OCI-LY1 (cell line): ENCODE data around the gene CPA5.

Experiments used
- H2AFZ ChIP-seq: fragments of 200-600 bp; sonication (generic), shearing (Covaris generic); 2 replicates; pipeline ENCODE4 v1.6.0; 2014; ENCODE audit warnings: antibody characterized with exemption, mild to moderate bottlenecking, low read length
- H3F3A ChIP-seq: fragments of 200-600 bp; sonication (generic), shearing (Covaris generic); 2 replicates; pipeline ENCODE4 v1.6.0; 2014; ENCODE audit warnings: mild to moderate bottlenecking, antibody characterized with exemption, low read length, moderate library complexity; ENCODE audit not compliant: insufficient read depth
- H3K27ac ChIP-seq: fragments of 200-600 bp; sonication (generic); 2 replicates; pipeline ENCODE4 v1.5.1; 2014; ENCODE audit warnings: low read length, mixed run types, mild to moderate bottlenecking, low read depth; ENCODE audit not compliant: poor library complexity, severe bottlenecking
- H3K27me3 ChIP-seq: fragments of 200-600 bp; sonication (generic); 2 replicates; pipeline ENCODE4 v1.6.0; 2014; ENCODE audit warnings: antibody characterized with exemption, mild to moderate bottlenecking, low read length, moderate library complexity; ENCODE audit not compliant: insufficient read depth
- H3K36me3 ChIP-seq: fragments of 200-600 bp; sonication (generic); 2 replicates; pipeline ENCODE4 v1.6.1; 2014; ENCODE audit warnings: mild to moderate bottlenecking, antibody characterized with exemption, low read length, moderate library complexity, mixed read lengths; ENCODE audit not compliant: insufficient read depth
- H3K4me1 ChIP-seq: fragments of 200-600 bp; sonication (generic); 2 replicates; pipeline ENCODE4 v1.5.1; 2014; ENCODE audit warnings: mild to moderate bottlenecking, low read length, moderate library complexity; ENCODE audit not compliant: insufficient read depth, severe bottlenecking
- H3K4me2 ChIP-seq: fragments of 200-600 bp; sonication (generic), shearing (Covaris generic); 2 replicates; pipeline ENCODE4 v1.6.1; 2014; ENCODE audit warnings: low read length
- H3K4me3 ChIP-seq: fragments of 200-600 bp; sonication (generic); 2 replicates; pipeline ENCODE4 v1.5.1; 2014; ENCODE audit warnings: low read length, low read depth, mild to moderate bottlenecking, mixed read lengths; ENCODE audit not compliant: poor library complexity, severe bottlenecking
- H3K79me2 ChIP-seq: fragments of 200-600 bp; shearing (Covaris generic); 2 replicates; pipeline ENCODE4 v1.6.1; 2016; ENCODE audit warnings: mixed run types, low read length, mixed read lengths; ENCODE audit not compliant: insufficient read depth
- H3K9ac ChIP-seq: fragments of 200-600 bp; sonication (generic), shearing (Covaris generic); 2 replicates; pipeline ENCODE4 v1.6.1; 2014; ENCODE audit warnings: mild to moderate bottlenecking, low read length, mixed read lengths
- H3K9me2 ChIP-seq: fragments of 200-600 bp; sonication (generic), shearing (Covaris generic); 2 replicates; pipeline ENCODE4 v1.6.1; 2014; ENCODE audit warnings: low read depth, mild to moderate bottlenecking, low read length, mixed read lengths
- H3K9me3 ChIP-seq: fragments of 200-600 bp; shearing (Covaris generic); 2 replicates; pipeline ENCODE4 v1.6.1; 2014; ENCODE audit warnings: low read length, mixed read lengths
- H4K20me1 ChIP-seq: fragments of 200-600 bp; sonication (generic), shearing (Covaris generic); 2 replicates; pipeline ENCODE4 v1.6.0; 2016; ENCODE audit warnings: mild to moderate bottlenecking, low read length; ENCODE audit not compliant: insufficient read depth
- CTCF ChIP-seq: fragments of 200-600 bp; sonication (generic), shearing (Covaris generic); IDR thresholded peaks from 2 replicates; pipeline ENCODE4 v1.5.1; 2017; ENCODE audit warnings: mild to moderate bottlenecking, antibody characterized with exemption, low read length, moderate library complexity, mixed read lengths
- EZH2 ChIP-seq: fragments of 200-600 bp; sonication (generic), shearing (Covaris generic); IDR thresholded peaks from 2 replicates; pipeline ENCODE4 v1.8.0; 2017; ENCODE audit warnings: borderline replicate concordance, mixed run types, mild to moderate bottlenecking, antibody characterized with exemption, low read length, moderate library complexity, mixed read lengths

The CPA5 gene

GRCh38 chr7:130304878-130305277, 39.7 kb upstream of the CPA5 start:
- H3K27ac ChIP-seq: no peak overlapping the region
- H3K9me2 ChIP-seq: no peaks in the 10 kb centered on the region
- H3K4me3 ChIP-seq: no peak overlapping the region
- no peaks in the 10 kb centered on the region for H3K9me3 ChIP-seq
- H3K9ac ChIP-seq: no peak overlapping the region
- peaks cover 18% of the 10 kb centered on the region for H3K27me3 ChIP-seq
- H2AFZ ChIP-seq: no peak overlapping the region
- H4K20me1 ChIP-seq: no peaks in the 10 kb centered on the region
- no peaks in the 10 kb centered on the region for H3K4me1 ChIP-seq
- H3K4me2 ChIP-seq: no peak overlapping the region
- H3K79me2 ChIP-seq: no peaks in the 10 kb centered on the region
- H3F3A ChIP-seq: no peaks in the 10 kb centered on the region
- TF ChIP-seq EZH2 (no peak), CTCF (no peak)
- no peaks in the 10 kb centered on the region for H3K36me3 ChIP-seq

- H3K27me3 ChIP-seq: peaks cover 18% of the 10 kb centered on the region
- H3K36me3 ChIP-seq: no peaks in the 10 kb centered on the region
- H3K9me3 ChIP-seq: no peaks in the 10 kb centered on the region
- TF ChIP-seq EZH2: no peak
- no peak for TF ChIP-seq CTCF
- no peaks in the 10 kb centered on the region for H4K20me1 ChIP-seq
- H3K9me2 ChIP-seq: no peaks in the 10 kb centered on the region
- H3K4me2 ChIP-seq: no peak overlapping the region
- no peak overlapping the region for H3K4me3 ChIP-seq
- no peaks in the 10 kb centered on the region for H3K4me1 ChIP-seq
- no peak overlapping the region for H3K9ac ChIP-seq
- H2AFZ ChIP-seq: no peak overlapping the region
- no peaks in the 10 kb centered on the region for H3F3A ChIP-seq
- no peaks in the 10 kb centered on the region for H3K79me2 ChIP-seq
- H3K27ac ChIP-seq: no peak overlapping the region
Measured at GRCh38 chr7:130305433-130306042, 39.1 kb upstream of the CPA5 start.

GRCh38 chr7:130309986-130310385, 34.6 kb upstream of the CPA5 start:
- Histone ChIP-seq H3K4me1 (no peaks in the 10 kb centered on the region), H3F3A (no peaks in the 10 kb centered on the region), H3K79me2 (no peaks in the 10 kb centered on the region), H3K4me3 (no peak overlapping the region), H3K9me2 (no peaks in the 10 kb centered on the region), H2AFZ (no peak overlapping the region), H3K27me3 (peaks cover 21% of the 10 kb centered on the region), H3K27ac (no peak overlapping the region), H4K20me1 (no peaks in the 10 kb centered on the region), H3K9me3 (no peaks in the 10 kb centered on the region), H3K36me3 (no peaks in the 10 kb centered on the region; the same call in 1 of the 2 replicates), H3K4me2 (no peak overlapping the region), H3K9ac (no peak overlapping the region)
- TF ChIP-seq CTCF (no peak), EZH2 (no peak)
